K562 (cell line): ENCODE data around the gene PPP1R12B. TPM values are rescaled to one million over a fixed set of nuclear protein-coding genes. Genes with fewer than 3 reads are reported as not detected.
"Not testable (repeated sequence)": the region's sequence is repeated elsewhere in the genome, so short reads cannot be mapped to it uniquely, and the experiment has no call there.

ENCODE experiments used
- BACH1 ChIP-seq: fragments of 200-800 bp; sonication (Bioruptor generic); IDR thresholded peaks from 2 replicates; pipeline ENCODE4 v1.6.1; 2016; ENCODE audit warnings: missing genetic modification characterization, missing compliant biosample characterization
- CBFA2T2 ChIP-seq: fragments of 450-650 bp; conservative IDR thresholded peaks from 2 replicates; pipeline ENCODE4 v1.6.1; 2017; ENCODE audit warnings: mild to moderate bottlenecking
- CBFA2T3 ChIP-seq: fragments of 450-650 bp; IDR thresholded peaks from 2 replicates; pipeline ENCODE4 v1.6.1; 2017
- CBFB ChIP-seq: sonication (generic); formaldehyde crosslinking; IDR thresholded peaks from 2 replicates; pipeline ENCODE4 v1.4.0; 2020; ENCODE audit warnings: mild to moderate bottlenecking, missing genetic modification reagents
- FOXA3 ChIP-seq, 2 experiments: fragments of 450-650 bp in 1 of 2; sonication (generic) in 1 of 2; formaldehyde crosslinking; IDR thresholded peaks in 1 of 2; conservative IDR thresholded peaks in 1 of 2; 2 replicates each; pipeline versions ENCODE4 v1.4.0 to v1.8.0; 2020 to 2022; ENCODE audit warnings: mild to moderate bottlenecking in 2 of 2, missing genetic modification reagents in 1 of 2
- FOXJ2 ChIP-seq: fragments of 200-800 bp; sonication (Bioruptor generic); IDR thresholded peaks from 2 replicates; pipeline ENCODE4 v1.6.1; 2016; ENCODE audit warnings: missing genetic modification characterization, missing compliant biosample characterization
- GATA2 ChIP-seq: sonication (generic); formaldehyde crosslinking; IDR thresholded peaks from 2 replicates; pipeline ENCODE4 v1.4.0; 2020; ENCODE audit warnings: mild to moderate bottlenecking, missing genetic modification reagents
- JUND ChIP-seq, 2 experiments: IDR thresholded peaks; 2 replicates in 1 of 2; 3 replicates in 1 of 2; pipeline ENCODE4 v1.6.1; 2011; ENCODE audit warnings: borderline replicate concordance in 2 of 2, low read depth in 2 of 2, low read length in 2 of 2, improper control_type of control experiment in 1 of 2, missing biosample characterization in 1 of 2, missing genetic modification characterization in 1 of 2, missing genetic modification reagents in 1 of 2
- MAFK ChIP-seq: IDR thresholded peaks from 2 replicates; pipeline ENCODE4 v1.6.1; 2011; ENCODE audit warnings: low read length, improper control_type of control experiment
- NBN ChIP-seq: fragments of 450-650 bp; IDR thresholded peaks from 2 replicates; pipeline ENCODE4 v1.6.1; 2016; ENCODE audit warnings: low read depth, mild to moderate bottlenecking
- NFRKB ChIP-seq: fragments of 450-650 bp; IDR thresholded peaks from 2 replicates; pipeline ENCODE4 v1.6.1; 2016; ENCODE audit warnings: low read depth
- POLR2A ChIP-seq: fragments of 450-650 bp; conservative IDR thresholded peaks from 2 replicates; pipeline ENCODE4 v1.6.1; 2016
- SMAD4 ChIP-seq: fragments of 250-450 bp; sonication (Bioruptor Pico); conservative IDR thresholded peaks from 2 replicates; pipeline ENCODE4 v1.8.0; 2021; ENCODE audit warnings: inconsistent platforms, mild to moderate bottlenecking, moderate library complexity
- SMARCC2 ChIP-seq: fragments of 450-650 bp; IDR thresholded peaks from 2 replicates; pipeline ENCODE4 v1.6.1; 2017; ENCODE audit warnings: antibody characterized with exemption, moderate library complexity, mild to moderate bottlenecking, low read depth
- SOX6 ChIP-seq: fragments of 450-650 bp; IDR thresholded peaks from 2 replicates; pipeline ENCODE4 v1.6.1; 2014; ENCODE audit warnings: mild to moderate bottlenecking
- STAT5A ChIP-seq: IDR thresholded peaks from 2 replicates; pipeline ENCODE4 v1.6.1; 2012; ENCODE audit warnings: low read length, inconsistent platforms, borderline replicate concordance
- ZNF766 ChIP-seq: fragments of 200-800 bp; sonication (Bioruptor generic); conservative IDR thresholded peaks from 2 replicates; pipeline ENCODE4 v1.6.1; 2016; ENCODE audit warnings: missing genetic modification characterization, missing compliant biosample characterization
- polyA plus RNA-seq, 8 experiments: library from polyadenylated mRNA; depleted of rRNA in 4 of 8; stranded (reverse) in 5 of 8; unstranded in 3 of 8; fragments of >200 nt; fragmentation: Nextera tagmentation in 2 of 8; fragmentation: Illumina TruSeq in 1 of 8; extraction: Ambion mirVana in 2 of 8; extraction: Trizol in 1 of 8; gene quantifications; 2 replicates each; pipeline versions ENCODE4 v1.2.1 to v1.2.3, GENCODE V29; 2011 to 2014; ENCODE audit warnings: inconsistent platforms in 1 of 8, missing spikeins in 1 of 8
- total RNA-seq, 7 experiments: library from RNA; depleted of rRNA in 6 of 7; stranded (reverse); fragments of >200 nt in 6 of 7; fragmentation: Illumina TruSeq in 2 of 7; extraction: Trizol in 2 of 7; gene quantifications; 2 replicates each; pipeline versions ENCODE4 v1.2.1 to v1.2.3, GENCODE V29; 2011 to 2021; ENCODE audit warnings: low replicate concordance in 1 of 7
- TF ChIP-seq, protein P1 (sequence below), 2 experiments: fragments of 250-450 bp in 1 of 2; fragments of 450-650 bp in 1 of 2; sonication (Bioruptor Pico) in 1 of 2; IDR thresholded peaks; 2 replicates each; pipeline versions ENCODE4 v1.6.1 to v1.8.0; 2016 to 2021; ENCODE audit warnings: mild to moderate bottlenecking in 2 of 2, moderate library complexity in 2 of 2, missing compliant biosample characterization in 1 of 2, missing genetic modification characterization in 1 of 2
- TF ChIP-seq, protein P2 (sequence below): fragments of 250-450 bp; sonication (Bioruptor Pico); IDR thresholded peaks from 2 replicates; pipeline ENCODE4 v1.4.0; 2020; ENCODE audit warnings: mild to moderate bottlenecking
- TF ChIP-seq, protein P3 (sequence below): fragments of 200-800 bp; sonication (Bioruptor generic); IDR thresholded peaks from 2 replicates; pipeline ENCODE4 v1.6.1; 2017; ENCODE audit warnings: missing genetic modification characterization, missing compliant biosample characterization

The PPP1R12B gene
- total and polyA plus RNA-seq, 9 of the 15 experiments (the other 6 are each of a cell fraction or from before 2014, with no cell fraction given): 0.73 to 16.9 (median 13.6) TPM

DNA sequence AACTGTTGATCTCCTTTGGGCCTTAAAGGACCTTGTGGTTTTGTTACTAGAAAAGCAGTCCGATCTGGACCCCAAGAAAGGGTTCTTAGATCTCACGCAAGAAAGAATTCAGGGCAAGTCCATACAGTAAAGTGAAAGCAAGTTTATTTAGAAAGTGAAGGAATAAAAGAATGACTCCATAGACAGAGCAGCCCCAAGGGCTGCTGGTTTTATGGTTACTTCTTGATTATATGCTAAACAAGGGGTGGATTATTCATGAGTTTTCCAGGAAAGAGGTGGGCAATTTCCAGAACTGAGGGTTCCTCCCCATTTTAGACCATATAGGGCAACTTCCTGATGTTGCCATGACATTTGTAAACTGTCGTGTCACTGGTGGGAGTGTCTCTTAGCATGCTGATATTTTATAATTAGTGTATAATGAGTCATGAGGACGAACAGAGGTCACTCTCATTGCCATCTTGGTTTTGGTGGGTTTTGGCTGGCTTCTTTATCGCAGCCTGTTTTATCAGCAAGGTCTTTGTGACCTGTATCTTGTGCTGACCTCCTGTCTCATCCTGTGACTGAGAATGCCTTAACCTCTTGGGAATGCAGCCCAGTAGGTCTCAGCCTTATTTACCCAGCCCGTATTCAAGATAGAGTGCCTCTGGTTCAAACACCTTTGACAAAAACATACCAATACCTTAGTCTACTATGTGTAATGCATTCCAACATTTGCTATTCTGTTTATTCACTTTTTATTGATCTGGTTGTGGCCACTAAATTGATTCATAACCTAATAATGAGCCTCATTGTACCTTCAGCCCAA is 183.5 kb downstream of the PPP1R12B start (continued):
- TF ChIP-seq NFRKB: peak; percentile 60; the same call in 1 of the 2 replicates
- TF ChIP-seq SOX6: peak; percentile 93
- peak; percentile 91 for TF ChIP-seq FOXJ2 (tag)
- TF ChIP-seq MAFK: peak; percentile 48
- TF ChIP-seq FOXA3 (CRISPR knock-in tag; conservative IDR thresholded peaks at IDR 0.05 in 1 of 2, IDR thresholded peaks at IDR 0.05 in 1 of 2): peak in 1 of 2 experiments; percentile 91; a peak in 2 of 4 replicates
- TF ChIP-seq STAT5A: peak; percentile 89; the same call in 1 of the 2 replicates
- TF ChIP-seq, protein P1, sequence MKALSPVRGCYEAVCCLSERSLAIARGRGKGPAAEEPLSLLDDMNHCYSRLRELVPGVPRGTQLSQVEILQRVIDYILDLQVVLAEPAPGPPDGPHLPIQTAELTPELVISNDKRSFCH (CRISPR knock-in tag; IDR thresholded peaks at IDR 0.05): not testable (repeated sequence)
- TF ChIP-seq, protein P1 (tag; IDR thresholded peaks at IDR 0.05): peak; percentile 86
- peak; percentile 91 for TF ChIP-seq SMAD4 (CRISPR knock-in tag)
- 0 out of 2 replicates have a peak, but pooled peaks have one; percentile 53 for TF ChIP-seq CBFB (CRISPR knock-in tag)
- TF ChIP-seq CBFA2T2: peak; percentile 65
- TF ChIP-seq SMARCC2: 0 out of 2 replicates have a peak, but pooled peaks have one; percentile 41
- TF ChIP-seq JUND (IDR thresholded peaks at IDR 0.05; ENCODE audit: borderline replicate concordance, low read depth, low read length): peak; percentile 89
- peak; percentile 89; the same call in 2 of the 3 replicates for TF ChIP-seq JUND (tag; IDR thresholded peaks at IDR 0.05; ENCODE audit: borderline replicate concordance, low read depth, low read length)
- TF ChIP-seq, protein P2, sequence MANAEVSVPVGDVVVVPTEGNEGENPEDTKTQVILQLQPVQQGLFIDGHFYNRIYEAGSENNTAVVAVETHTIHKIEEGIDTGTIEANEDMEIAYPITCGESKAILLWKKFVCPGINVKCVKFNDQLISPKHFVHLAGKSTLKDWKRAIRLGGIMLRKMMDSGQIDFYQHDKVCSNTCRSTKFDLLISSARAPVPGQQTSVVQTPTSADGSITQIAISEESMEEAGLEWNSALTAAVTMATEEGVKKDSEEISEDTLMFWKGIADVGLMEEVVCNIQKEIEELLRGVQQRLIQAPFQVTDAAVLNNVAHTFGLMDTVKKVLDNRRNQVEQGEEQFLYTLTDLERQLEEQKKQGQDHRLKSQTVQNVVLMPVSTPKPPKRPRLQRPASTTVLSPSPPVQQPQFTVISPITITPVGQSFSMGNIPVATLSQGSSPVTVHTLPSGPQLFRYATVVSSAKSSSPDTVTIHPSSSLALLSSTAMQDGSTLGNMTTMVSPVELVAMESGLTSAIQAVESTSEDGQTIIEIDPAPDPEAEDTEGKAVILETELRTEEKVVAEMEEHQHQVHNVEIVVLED (CRISPR knock-in tag): 0 out of 2 replicates have a peak, but pooled peaks have one; percentile 14
- peak; percentile 69 for TF ChIP-seq POLR2A
- TF ChIP-seq, protein P3, sequence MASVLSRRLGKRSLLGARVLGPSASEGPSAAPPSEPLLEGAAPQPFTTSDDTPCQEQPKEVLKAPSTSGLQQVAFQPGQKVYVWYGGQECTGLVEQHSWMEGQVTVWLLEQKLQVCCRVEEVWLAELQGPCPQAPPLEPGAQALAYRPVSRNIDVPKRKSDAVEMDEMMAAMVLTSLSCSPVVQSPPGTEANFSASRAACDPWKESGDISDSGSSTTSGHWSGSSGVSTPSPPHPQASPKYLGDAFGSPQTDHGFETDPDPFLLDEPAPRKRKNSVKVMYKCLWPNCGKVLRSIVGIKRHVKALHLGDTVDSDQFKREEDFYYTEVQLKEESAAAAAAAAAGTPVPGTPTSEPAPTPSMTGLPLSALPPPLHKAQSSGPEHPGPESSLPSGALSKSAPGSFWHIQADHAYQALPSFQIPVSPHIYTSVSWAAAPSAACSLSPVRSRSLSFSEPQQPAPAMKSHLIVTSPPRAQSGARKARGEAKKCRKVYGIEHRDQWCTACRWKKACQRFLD (CRISPR knock-in tag): 0 out of 2 replicates have a peak, but pooled peaks have one; percentile 37
- peak; percentile 75 for TF ChIP-seq ZNF766 (CRISPR knock-in tag)
- TF ChIP-seq NBN: peak; percentile 38; the same call in 1 of the 2 replicates
- TF ChIP-seq CBFA2T3: peak; percentile 74
- TF ChIP-seq BACH1: peak; percentile 35; the same call in 1 of the 2 replicates
- peak; percentile 66; the same call in 1 of the 2 replicates for TF ChIP-seq GATA2
